IMR-90 (cell line): ENCODE results near the gene TMPRSS9. TPM values are rescaled to one million over a fixed set of nuclear protein-coding genes. Genes with fewer than 3 reads are reported as not detected.

Experiments
- ATAC-seq: fragments of 200-7000 bp; cut with Tn5 transposase; 2 replicates; pipeline ENCODE4 v1.9.1; 2020; ENCODE audit warnings: low read depth, mild to moderate bottlenecking, moderate library complexity
- BruUV-seq: library from RNA; stranded (reverse); fragments of 400-500 nt; replicated peaks from 2 replicates; lab custom pipeline; 2021; lab: Mats Ljungman, UMichigan
- CTCF ChIA-PET: fragments of 300-600 bp; formaldehyde crosslinking; extraction: SDS; loops from one replicate; lab custom pipeline; 2021; ENCODE audit warnings: antibody characterized with exemption; lab: Yijun Ruan, JAX
- POLR2A ChIA-PET: fragments of 300-600 bp; sonication (Branson Sonifier 250); formaldehyde crosslinking; loops from one replicate; lab custom pipeline; 2022; ENCODE audit warnings: antibody characterized with exemption; ENCODE audit not compliant: unreplicated experiment; lab: Charles Lee
- DNase-seq: peaks from one replicate; pipeline ENCODE4 v3.0.0; 2013
- H2AFZ ChIP-seq: replicated peaks from 2 replicates; pipeline ENCODE3; 2013; ENCODE audit warnings: low read length, mild to moderate bottlenecking; ENCODE audit not compliant: poor library complexity
- H2AK5ac ChIP-seq: 2 replicates; pipeline ENCODE4 v1.6.1; 2013; ENCODE audit warnings: low read depth, low read length, inconsistent platforms
- H2AK9ac ChIP-seq: replicated peaks from 2 replicates; pipeline ENCODE3; 2013; ENCODE audit warnings: mild to moderate bottlenecking, low read depth, low read length, moderate library complexity; ENCODE audit not compliant: poor library complexity
- H2BK120ac ChIP-seq: 2 replicates; pipeline ENCODE4 v1.6.1; 2013; ENCODE audit warnings: low read depth, low read length, inconsistent platforms
- H2BK15ac ChIP-seq: 3 replicates; pipeline ENCODE4 v1.6.1; 2013; ENCODE audit warnings: low read depth, low read length, inconsistent platforms
- H2BK20ac ChIP-seq: 2 replicates; pipeline ENCODE4 v1.6.1; 2013; ENCODE audit warnings: low read depth, mild to moderate bottlenecking, inconsistent platforms, low read length, moderate library complexity
- H2BK5ac ChIP-seq: 2 replicates; pipeline ENCODE4 v1.6.1; 2013; ENCODE audit warnings: mild to moderate bottlenecking, low read depth, low read length, inconsistent platforms; ENCODE audit not compliant: poor library complexity, severe bottlenecking
- H3K14ac ChIP-seq: replicated peaks from 2 replicates; pipeline ENCODE4 v1.6.1; 2013; ENCODE audit warnings: low read depth, low read length, inconsistent platforms
- H3K18ac ChIP-seq: 2 replicates; pipeline ENCODE4 v1.6.1; 2013; ENCODE audit warnings: low read depth, low read length, control low read depth
- H3K23ac ChIP-seq: 2 replicates; pipeline ENCODE4 v1.6.1; 2013; ENCODE audit warnings: low read depth, low read length, inconsistent platforms
- H3K27ac ChIP-seq: 2 replicates; pipeline ENCODE4 v1.5.1; 2013; ENCODE audit warnings: mild to moderate bottlenecking, control low read depth, low read length; ENCODE audit not compliant: insufficient read depth
- H3K27me3 ChIP-seq: 2 replicates; pipeline ENCODE4 v1.6.1; 2013; ENCODE audit warnings: low read length; ENCODE audit not compliant: control insufficient read depth, insufficient read depth
- H3K36me3 ChIP-seq: 2 replicates; pipeline ENCODE4 v1.6.1; 2013; ENCODE audit warnings: low read length, mixed read lengths; ENCODE audit not compliant: control insufficient read depth, insufficient read depth
- H3K4ac ChIP-seq: 2 replicates; pipeline ENCODE4 v1.6.1; 2013; ENCODE audit warnings: low read depth, low read length, inconsistent platforms
- H3K4me1 ChIP-seq: 2 replicates; pipeline ENCODE4 v1.6.1; 2013; ENCODE audit warnings: low read length, mixed read lengths; ENCODE audit not compliant: control insufficient read depth, insufficient read depth
- H3K4me2 ChIP-seq: 2 replicates; pipeline ENCODE4 v1.6.1; 2013; ENCODE audit warnings: low read depth, mild to moderate bottlenecking, control low read depth, low read length, moderate library complexity
- H3K4me3 ChIP-seq: 2 replicates; pipeline ENCODE4 v1.5.1; 2013; ENCODE audit warnings: low read depth, mild to moderate bottlenecking, control low read depth, low read length, moderate library complexity; ENCODE audit not compliant: insufficient read depth
- H3K56ac ChIP-seq: 2 replicates; pipeline ENCODE4 v1.6.1; 2013; ENCODE audit warnings: low read length, inconsistent platforms; ENCODE audit not compliant: insufficient read depth; ENCODE audit errors: extremely low read depth
- H3K79me1 ChIP-seq, 2 experiments: 2 replicates each; pipeline ENCODE4 v1.6.1; 2013; ENCODE audit warnings: low read length in 2 of 2, inconsistent platforms in 1 of 2, low read depth in 1 of 2
- H3K9ac ChIP-seq: 2 replicates; pipeline ENCODE4 v1.6.1; 2013; ENCODE audit warnings: low read depth, low read length, control low read depth
- H3K9me1 ChIP-seq: 2 replicates; pipeline ENCODE4 v1.6.1; 2013; ENCODE audit warnings: low read length, inconsistent platforms; ENCODE audit not compliant: insufficient read depth
- H3K9me3 ChIP-seq: 2 replicates; pipeline ENCODE4 v1.6.1; 2013; ENCODE audit warnings: low read length; ENCODE audit not compliant: control insufficient read depth, insufficient read depth
- H4K20me1 ChIP-seq: 2 replicates; pipeline ENCODE4 v1.6.1; 2013; ENCODE audit warnings: low read length, inconsistent platforms; ENCODE audit not compliant: insufficient read depth
- H4K5ac ChIP-seq: 2 replicates; pipeline ENCODE4 v1.6.1; 2013; ENCODE audit warnings: mild to moderate bottlenecking, low read depth, low read length, control low read depth
- H4K8ac ChIP-seq, 2 experiments: 2 replicates each; pipeline ENCODE4 v1.6.1; 2013; ENCODE audit warnings: low read depth in 2 of 2, low read length in 2 of 2, control low read depth in 1 of 2, inconsistent platforms in 1 of 2
- H4K91ac ChIP-seq: 2 replicates; pipeline ENCODE4 v1.6.1; 2013; ENCODE audit warnings: low read depth, low read length, inconsistent platforms; ENCODE audit not compliant: insufficient read depth
- BHLHE40 ChIP-seq: fragments of 150-350 bp; IDR thresholded peaks from 2 replicates; pipeline ENCODE4 v1.6.1; 2016; ENCODE audit warnings: mild to moderate bottlenecking, low read depth, low read length
- CEBPB ChIP-seq: IDR thresholded peaks from 2 replicates; pipeline ENCODE4 v1.6.1; 2012; ENCODE audit warnings: low read depth, low read length, improper control_type of control experiment
- CHD1 ChIP-seq: IDR thresholded peaks from 2 replicates; pipeline ENCODE4 v1.6.1; 2012; ENCODE audit warnings: low read depth, low read length, improper control_type of control experiment
- CTCF ChIP-seq: conservative IDR thresholded peaks from 2 replicates; pipeline ENCODE4 v1.5.1; 2012; ENCODE audit warnings: mild to moderate bottlenecking, low read depth, low read length, improper control_type of control experiment
- ELK1 ChIP-seq: fragments of 150-350 bp; IDR thresholded peaks from 2 replicates; pipeline ENCODE4 v1.6.1; 2016; ENCODE audit warnings: low read depth, mild to moderate bottlenecking, low read length, moderate library complexity, borderline replicate concordance
- FOS ChIP-seq: fragments of 150-350 bp; IDR thresholded peaks from 2 replicates; pipeline ENCODE4 v1.6.1; 2016; ENCODE audit warnings: low read depth, low read length
- MAFK ChIP-seq: IDR thresholded peaks from 2 replicates; pipeline ENCODE4 v1.6.1; 2012; ENCODE audit warnings: low read depth, low read length, improper control_type of control experiment
- MXI1 ChIP-seq: IDR thresholded peaks from 2 replicates; pipeline ENCODE4 v1.6.1; 2012; ENCODE audit warnings: low read depth, mild to moderate bottlenecking, low read length, moderate library complexity, borderline replicate concordance
- RAD21 ChIP-seq: IDR thresholded peaks from 2 replicates; pipeline ENCODE4 v1.6.1; 2012; ENCODE audit warnings: low read length, improper control_type of control experiment
- RCOR1 ChIP-seq: IDR thresholded peaks from 2 replicates; pipeline ENCODE4 v1.6.1; 2012; ENCODE audit warnings: mild to moderate bottlenecking, low read length, improper control_type of control experiment; ENCODE audit not compliant: insufficient replicate concordance
- RFX5 ChIP-seq: IDR thresholded peaks from 2 replicates; pipeline ENCODE4 v1.8.0; 2012; ENCODE audit warnings: low read depth, mild to moderate bottlenecking, low read length, moderate library complexity
- SMC3 ChIP-seq: fragments of 150-350 bp; IDR thresholded peaks from 2 replicates; pipeline ENCODE4 v1.6.1; 2016; ENCODE audit warnings: low read depth, mild to moderate bottlenecking, antibody characterized with exemption, low read length, moderate library complexity
- USF2 ChIP-seq: fragments of 150-350 bp; IDR thresholded peaks from 2 replicates; pipeline ENCODE4 v1.6.1; 2017; ENCODE audit warnings: mild to moderate bottlenecking, antibody characterized with exemption, low read length, low read depth
- WGBS, 2 experiments: methylation state at CpG; one replicate each; pipeline versions ENCODE4 v1.1.5 to v1.1.7; 2013; ENCODE audit warnings: missing lambda C conversion rate in 2 of 2; ENCODE audit not compliant: insufficient read length in 1 of 2; ENCODE audit errors: extremely low coverage in 2 of 2; 5-methylcytosine and 5-hydroxymethylcytosine counted together
- dilution Hi-C: fragments of 300-500 bp; cut with HindIII; formaldehyde crosslinking; loops from one replicate; pipeline ENCODE4 v1.14.3; 2018; ENCODE audit warnings: low sequenced_read_pairs; ENCODE audit not compliant: unreplicated experiment
- in situ Hi-C: fragments of 300-500 bp; cut with MboI; formaldehyde crosslinking; loops from 3 replicates; pipeline ENCODE4 v1.14.3; 2019; ENCODE audit warnings: low sequenced_read_pairs, inconsistent platforms, mixed read lengths
- intact Hi-C: fragments of 100-400 bp; cut with micrococcal nuclease; formaldehyde crosslinking; loops from 2 replicates; pipeline ENCODE4 v1.10.0; 2022
- polyA plus RNA-seq, 3 experiments: library from polyadenylated mRNA; depleted of rRNA; stranded (reverse); fragments of >200 nt; gene quantifications; 2 replicates each; pipeline ENCODE4 v1.2.3, GENCODE V29; 2012; ENCODE audit warnings: low replicate concordance in 1 of 3
- total RNA-seq: library from RNA; depleted of rRNA; stranded (reverse); fragments of >200 nt; gene quantifications from 2 replicates; pipeline ENCODE4 v1.2.3, GENCODE V29; 2012

TMPRSS9 gene
- total and polyA plus RNA-seq, 2 of the 4 experiments (the other 2 are of a cell fraction), result not detected

- TF ChIP-seq BHLHE40 (no peak), CHD1 (no peak)
These were observed 97.5 kb downstream of the TMPRSS9 start (continued) for GRCh38 chr19:2457394-2458037.

GRCh38 chr19:2458054-2458453 is 98.0 kb downstream of the TMPRSS9 start:
- Histone ChIP-seq H3K14ac (no peak overlapping the region), H3K9me1 (0 out of 2 replicates have a peak, but pooled peaks cover 7% of the 10 kb centered on the region), H3K27ac (no peak overlapping the region), H2AK9ac (no peak overlapping the region), H4K20me1 (peaks cover 28% of the 10 kb centered on the region), H3K4ac (no peak overlapping the region), H3K4me2 (no peak overlapping the region), H3K23ac (no peak overlapping the region), H2BK120ac (no peak overlapping the region), H3K56ac (no peak overlapping the region), H2AK5ac (no peak overlapping the region), H3K36me3 (no peaks in the 10 kb centered on the region), H3K9ac (no peak overlapping the region), H4K8ac (no peak overlapping the region; a peak in 1 of 4 replicates), H3K4me1 (peaks cover 3% of the 10 kb centered on the region; the same call in 1 of the 2 replicates), H3K79me1 (peaks cover 0 to 33% of the 10 kb centered on the region in 2 experiments; a peak in 2 of 4 replicates), H3K27me3 (no peaks in the 10 kb centered on the region), H2BK5ac (no peak overlapping the region), H4K91ac (no peak overlapping the region), H3K4me3 (no peak overlapping the region), H3K18ac (no peak overlapping the region), H2BK15ac (no peak overlapping the region), H3K9me3 (no peaks in the 10 kb centered on the region), H4K5ac (no peak overlapping the region), H2AFZ (no peak overlapping the region), H2BK20ac (no peak overlapping the region)
- WGBS, 2 experiments, result no CpG with 5 or more reads among the region's 5 CpGs
- ChIA-PET POLR2A (interaction anchor here (0.6 kb wide), 1 partner anchor 76 kb away, joined by 9 read pairs; no protein-coding TSS in a partner anchor), CTCF (no interaction called here)
- DNase-seq, result no peak
- in situ Hi-C loops (no loop called here), intact Hi-C loops (no loop called here), dilution Hi-C loops (no loop called here)
- BruUV-seq, result no TSS peak
- ATAC-seq, result no peak
- no peak for TF ChIP-seq RAD21
- no peak for TF ChIP-seq BHLHE40
- no peak for TF ChIP-seq RCOR1
- no peak for TF ChIP-seq ELK1
- no peak for TF ChIP-seq SMC3
- TF ChIP-seq MAFK, result no peak
- no peak for TF ChIP-seq CEBPB
- TF ChIP-seq RFX5, result no peak
- no peak for TF ChIP-seq CTCF
- no peak for TF ChIP-seq CHD1
- no peak for TF ChIP-seq MXI1
- no peak for TF ChIP-seq FOS
- TF ChIP-seq USF2, result no peak
